K562 treated with DMSO at 1 percent for 48 hours (cell line): ENCODE data around the gene ABCG8. TPM values are rescaled to one million over a fixed set of nuclear protein-coding genes. Genes with fewer than 3 reads are reported as not detected.

ENCODE experiments used
- total RNA-seq: library from RNA; unstranded; fragments of 300-600 nt; gene quantifications from 2 replicates; pipeline ENCODE4 v1.2.3, GENCODE V29; 2022; ENCODE audit warnings: low replicate concordance; ENCODE audit errors: extremely low read depth

Gene ABCG8
- not detected in 2 replicates for total RNA-seq

GRCh38 chr2:43838560-43839267 is at the start of gene ABCG8, which contains the start of gene ABCG5:
TSS of gene ABCG8 (plus strand) at chr2:43838971. CDS start at chr2:43839054, 83 bp downstream.
TSS of gene ABCG5 (minus strand) at chr2:43838839. CDS start at chr2:43838679, 160 bp downstream.

Other genes starting within 250 kb of the ABCG8 start
- not detected in 2 replicates for gene THADA, start 242.9 kb upstream of the ABCG8 start, total RNA-seq
- not detected in 2 replicates for gene PLEKHH2, start 201.7 kb upstream of the ABCG8 start, total RNA-seq
- gene C1GALT1C1L, start 162.5 kb upstream of the ABCG8 start, total RNA-seq: not detected in 2 replicates
- not detected in 2 replicates for gene DYNC2LI1, start 64.9 kb upstream of the ABCG8 start, total RNA-seq
- gene ABCG5, start 132 bp upstream of the ABCG8 start, total RNA-seq: not detected in 2 replicates
- gene LRPPRC, start 157.0 kb downstream of the ABCG8 start, total RNA-seq: not detected in 2 replicates